GM23338 (cell line): ENCODE results near the gene RPH3AL.

Source experiments
- CREB1 ChIP-seq: fragments of 250-450 bp; sonication (Bioruptor Pico); IDR thresholded peaks from 2 replicates; pipeline ENCODE4 v1.5.0; 2020; ENCODE audit warnings: low read depth, mild to moderate bottlenecking, moderate library complexity
- CTCF ChIP-seq, 2 experiments: fragments of 200-600 bp in 1 of 2; sonication (generic) in 1 of 2; conservative IDR thresholded peaks; 2 replicates each; pipeline versions ENCODE4 v1.5.1 to v1.6.1; 2016 to 2017; ENCODE audit warnings: antibody characterized with exemption in 2 of 2, low read depth in 2 of 2, mild to moderate bottlenecking in 2 of 2, moderate library complexity in 1 of 2
- ETS1 ChIP-seq: IDR thresholded peaks from 2 replicates; pipeline ENCODE4 v1.6.1; 2016; ENCODE audit warnings: antibody characterized with exemption
- EZH2 ChIP-seq: fragments of 200-600 bp; sonication (generic); IDR thresholded peaks from one replicate; pipeline ENCODE4 v1.8.0; 2017; ENCODE audit warnings: antibody characterized with exemption, mild to moderate bottlenecking, low read depth; ENCODE audit not compliant: unreplicated experiment
- EZH2phosphoT487 ChIP-seq: fragments of 200-600 bp; sonication (generic); IDR thresholded peaks from one replicate; pipeline ENCODE4 v1.8.1; 2018; ENCODE audit warnings: antibody characterized with exemption; ENCODE audit not compliant: unreplicated experiment
- JUNB ChIP-seq: IDR thresholded peaks from one replicate; pipeline ENCODE4 v1.6.1; 2016; ENCODE audit warnings: antibody characterized with exemption; ENCODE audit not compliant: unreplicated experiment
- NANOG ChIP-seq: IDR thresholded peaks from 2 replicates; pipeline ENCODE4 v1.6.1; 2016; ENCODE audit warnings: antibody characterized with exemption, borderline replicate concordance
- POLR2AphosphoS5 ChIP-seq: IDR thresholded peaks from 2 replicates; pipeline ENCODE4 v1.6.1; 2016; ENCODE audit warnings: antibody characterized with exemption, low read depth
- REST ChIP-seq: IDR thresholded peaks from one replicate; pipeline ENCODE4 v1.6.1; 2018; ENCODE audit warnings: antibody characterized with exemption; ENCODE audit not compliant: unreplicated experiment
- STAT1 ChIP-seq: IDR thresholded peaks from one replicate; pipeline ENCODE4 v1.6.1; 2016; ENCODE audit warnings: antibody characterized with exemption; ENCODE audit not compliant: unreplicated experiment
- ZNF114 ChIP-seq: fragments of 250-450 bp; sonication (Bioruptor Pico); IDR thresholded peaks from 2 replicates; pipeline ENCODE4 v1.5.0; 2020; ENCODE audit warnings: mild to moderate bottlenecking, moderate library complexity
- ZNF462 ChIP-seq: fragments of 250-450 bp; sonication (Bioruptor Pico); IDR thresholded peaks from 2 replicates; pipeline ENCODE4 v1.5.0; 2020; ENCODE audit warnings: mild to moderate bottlenecking, moderate library complexity

- TF ChIP-seq REST (no peak), CTCF (conservative IDR thresholded peaks at IDR 0.05; ENCODE audit: low read depth in 2 of 2) (no peak), POLR2AphosphoS5 (no peak), ETS1 (no peak), EZH2phosphoT487 (no peak), ZNF114 (CRISPR knock-in tag) (no peak), CREB1 (CRISPR knock-in tag) (no peak), EZH2 (no peak), JUNB (no peak), ZNF462 (no peak), STAT1 (no peak), NANOG (no peak)
Observed at GRCh38 chr17:333626-334396, 18.8 kb downstream of the RPH3AL start.
